ENCODE measurements around the gene MAS1L. TPM values are rescaled to one million over a fixed set of nuclear protein-coding genes. Genes with fewer than 3 reads are reported as not detected.
"Not testable (repeated sequence)": the region's sequence is repeated elsewhere in the genome, so short reads cannot be mapped to it uniquely, and the experiment has no call there.

MAS1L gene
- polyA plus RNA-seq, 2 of the 4 experiments (the other 2 are of a cell fraction): not detected

DNA sequence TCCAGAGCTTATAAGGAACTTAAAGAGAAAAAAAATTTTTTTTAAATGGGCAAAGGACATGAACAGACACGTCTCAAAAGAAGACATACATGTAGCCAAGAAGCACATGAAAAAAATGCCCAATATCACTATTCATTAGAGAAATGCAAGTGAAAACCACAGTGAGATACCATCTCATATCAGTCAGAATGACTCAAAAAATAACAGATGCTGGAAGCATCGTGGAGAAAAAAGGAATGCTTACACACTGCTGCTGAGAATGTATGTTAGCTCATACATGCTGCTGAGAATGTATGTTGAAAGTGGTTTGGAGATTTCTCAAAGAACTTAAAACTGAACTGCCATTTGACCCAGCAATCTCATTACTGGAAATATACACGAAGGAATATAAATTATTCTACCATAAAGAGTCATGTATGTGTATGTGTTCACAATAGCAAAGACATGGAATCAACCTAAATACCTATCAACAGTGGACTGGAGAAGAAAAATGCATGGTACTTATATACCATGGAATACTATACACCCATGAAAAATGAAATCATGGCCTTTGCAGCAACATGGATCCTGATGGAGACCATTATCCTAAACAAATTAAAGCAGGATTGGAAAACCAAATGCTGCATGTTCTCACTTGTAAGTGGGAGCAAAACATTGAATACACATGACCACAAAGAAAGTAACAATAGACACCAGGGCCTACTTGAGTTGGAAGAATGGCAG is 36.1 kb downstream of the MAS1L start:
- TF ChIP-seq, protein P1, sequence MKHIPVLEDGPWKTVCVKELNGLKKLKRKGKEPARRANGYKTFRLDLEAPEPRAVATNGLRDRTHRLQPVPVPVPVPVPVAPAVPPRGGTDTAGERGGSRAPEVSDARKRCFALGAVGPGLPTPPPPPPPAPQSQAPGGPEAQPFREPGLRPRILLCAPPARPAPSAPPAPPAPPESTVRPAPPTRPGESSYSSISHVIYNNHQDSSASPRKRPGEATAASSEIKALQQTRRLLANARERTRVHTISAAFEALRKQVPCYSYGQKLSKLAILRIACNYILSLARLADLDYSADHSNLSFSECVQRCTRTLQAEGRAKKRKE (CRISPR knock-in tag; IDR thresholded peaks at IDR 0.05; ENCODE audit: low read depth): no peak
- TF ChIP-seq BHLHE40 (IDR thresholded peaks at IDR 0.05; ENCODE audit: low read depth, low read length) (no peak), HOXB5 (CRISPR knock-in tag; IDR thresholded peaks at IDR 0.05) (no peak), ZNF302 (CRISPR knock-in tag; IDR thresholded peaks at IDR 0.05) (no peak)
- POLR2A ChIA-PET: no interaction called here
- 3% methylated on average over 3 of the region's 3 CpGs for WGBS (ENCODE audit: missing lambda C conversion rate)

GRCh38 chr6:29447670-29448069 is 40.1 kb downstream of the MAS1L start:
- ATAC-seq: no peak
- Histone ChIP-seq H3K4me2 (no peak overlapping the region), H3K4me3 (no peak overlapping the region), H3K9me3 (no peaks in the 10 kb centered on the region), H3K27ac (no peak overlapping the region), H3K4me1 (no peaks in the 10 kb centered on the region)
- CTCF ChIA-PET: no interaction called here
- FAIRE-seq: no peak
- WGBS (ENCODE audit: missing lambda C conversion rate): no CpG with 5 or more reads among the region's 1 CpG
- POLR2A ChIA-PET: no interaction called here
- DNase-seq (ENCODE audit: low read depth in 1 of 2, low spot score in 1 of 2): no peak
- TF ChIP-seq CBX2 (IDR thresholded peaks at IDR 0.05; ENCODE audit: borderline replicate concordance, low read depth): no peak
- no peak for TF ChIP-seq BCL3 (IDR thresholded peaks at IDR 0.05)
- TF ChIP-seq, protein P2, sequence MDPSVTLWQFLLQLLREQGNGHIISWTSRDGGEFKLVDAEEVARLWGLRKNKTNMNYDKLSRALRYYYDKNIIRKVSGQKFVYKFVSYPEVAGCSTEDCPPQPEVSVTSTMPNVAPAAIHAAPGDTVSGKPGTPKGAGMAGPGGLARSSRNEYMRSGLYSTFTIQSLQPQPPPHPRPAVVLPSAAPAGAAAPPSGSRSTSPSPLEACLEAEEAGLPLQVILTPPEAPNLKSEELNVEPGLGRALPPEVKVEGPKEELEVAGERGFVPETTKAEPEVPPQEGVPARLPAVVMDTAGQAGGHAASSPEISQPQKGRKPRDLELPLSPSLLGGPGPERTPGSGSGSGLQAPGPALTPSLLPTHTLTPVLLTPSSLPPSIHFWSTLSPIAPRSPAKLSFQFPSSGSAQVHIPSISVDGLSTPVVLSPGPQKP (IDR thresholded peaks at IDR 0.05; ENCODE audit: low read depth, low read length): no peak
- TF ChIP-seq SMC3 (IDR thresholded peaks at IDR 0.05): no peak
- no peak for TF ChIP-seq MAX (IDR thresholded peaks at IDR 0.05)
- no peak for TF ChIP-seq HOXA7 (CRISPR knock-in tag; IDR thresholded peaks at IDR 0.05)
- TF ChIP-seq HDAC2 (IDR thresholded peaks at IDR 0.05): no peak
- TF ChIP-seq, protein P3, sequence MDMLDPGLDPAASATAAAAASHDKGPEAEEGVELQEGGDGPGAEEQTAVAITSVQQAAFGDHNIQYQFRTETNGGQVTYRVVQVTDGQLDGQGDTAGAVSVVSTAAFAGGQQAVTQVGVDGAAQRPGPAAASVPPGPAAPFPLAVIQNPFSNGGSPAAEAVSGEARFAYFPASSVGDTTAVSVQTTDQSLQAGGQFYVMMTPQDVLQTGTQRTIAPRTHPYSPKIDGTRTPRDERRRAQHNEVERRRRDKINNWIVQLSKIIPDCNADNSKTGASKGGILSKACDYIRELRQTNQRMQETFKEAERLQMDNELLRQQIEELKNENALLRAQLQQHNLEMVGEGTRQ (IDR thresholded peaks at IDR 0.05): no peak
- no peak for TF ChIP-seq HOXB5 (CRISPR knock-in tag; IDR thresholded peaks at IDR 0.05)
- no peak for TF ChIP-seq MAFK (IDR thresholded peaks at IDR 0.05; ENCODE audit: partially characterized antibody)
- no peak for TF ChIP-seq EP300 (IDR thresholded peaks at IDR 0.05)

More for the DNA sequence above, 36.1 kb downstream of the MAS1L start:
- ATAC-seq: no peak
- FAIRE-seq: no peak
- no peaks in the 10 kb centered on the region for H3K4me1 ChIP-seq
- H3K4me3 ChIP-seq: no peak overlapping the region
- H3K4me2 ChIP-seq: no peak overlapping the region
- no peak for DNase-seq (ENCODE audit: low read depth in 1 of 2, low spot score in 1 of 2)
- CTCF ChIA-PET: no interaction called here
- no peaks in the 10 kb centered on the region for H3K9me3 ChIP-seq
- H3K27ac ChIP-seq: no peak overlapping the region

- POLR2A ChIA-PET; H3K4me3 ChIP-seq; H3K4me2 ChIP-seq; ATAC-seq; H3K27ac ChIP-seq; FAIRE-seq; DNase-seq (ENCODE audit: low read depth in 1 of 2, low spot score in 1 of 2); H3K4me1 ChIP-seq; H3K9me3 ChIP-seq: not testable (repeated sequence)
- 0% methylated on average over 1 of the region's 1 CpG for WGBS (ENCODE audit: missing lambda C conversion rate)
- CTCF ChIA-PET: interaction anchor here (0.6 kb wide), 1 partner anchor 30 kb away, joined by 3 read pairs; no protein-coding TSS in a partner anchor
Measured at GRCh38 chr6:29444031-29444430, 43.7 kb downstream of the MAS1L start.

DNA sequence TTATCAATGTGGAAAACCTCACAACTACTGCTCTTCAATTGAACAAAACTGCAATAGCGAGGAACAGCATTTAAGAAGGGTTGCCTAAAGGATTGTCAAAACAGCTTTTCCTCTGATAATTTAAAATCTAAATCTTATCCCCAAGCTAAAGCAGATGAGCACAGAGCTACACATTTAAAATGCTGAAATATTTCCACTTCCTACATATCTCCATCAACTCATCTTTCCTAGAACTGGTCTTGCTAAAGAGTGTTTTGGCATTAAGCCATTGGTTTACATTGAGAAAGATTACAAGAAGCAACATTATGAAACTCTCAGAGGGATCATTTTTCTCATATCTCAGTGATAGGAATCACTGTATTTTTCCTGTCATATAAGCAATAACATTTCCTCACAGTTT is 45.0 kb downstream of the MAS1L start:
- H3K27ac ChIP-seq: no peak overlapping the region
- H3K4me3 ChIP-seq: no peak overlapping the region
- ATAC-seq (no peak), DNase-seq (ENCODE audit: low read depth in 1 of 2, low spot score in 1 of 2) (no peak), FAIRE-seq (no peak)
- 0% methylated on average over 1 of the region's 1 CpG for WGBS (ENCODE audit: missing lambda C conversion rate)
- H3K9me3 ChIP-seq: no peaks in the 10 kb centered on the region
- H3K4me2 ChIP-seq: no peak overlapping the region
- H3K4me1 ChIP-seq: no peaks in the 10 kb centered on the region
- ChIA-PET CTCF (no interaction called here), POLR2A (no interaction called here)
- TF ChIP-seq, protein P4, sequence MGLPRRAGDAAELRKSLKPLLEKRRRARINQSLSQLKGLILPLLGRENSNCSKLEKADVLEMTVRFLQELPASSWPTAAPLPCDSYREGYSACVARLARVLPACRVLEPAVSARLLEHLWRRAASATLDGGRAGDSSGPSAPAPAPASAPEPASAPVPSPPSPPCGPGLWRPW (IDR thresholded peaks at IDR 0.05): no peak
- TF ChIP-seq RCOR1 (IDR thresholded peaks at IDR 0.05; ENCODE audit: low read depth, low read length) (no peak), NPAS2 (CRISPR knock-in tag; IDR thresholded peaks at IDR 0.05; ENCODE audit: borderline replicate concordance) (no peak), HEYL (CRISPR knock-in tag; IDR thresholded peaks at IDR 0.05) (no peak), CBX2 (IDR thresholded peaks at IDR 0.05; ENCODE audit: borderline replicate concordance, low read depth) (no peak), RAD21 (conservative IDR thresholded peaks at IDR 0.05 in 1 of 2, IDR thresholded peaks at IDR 0.05 in 1 of 2) (no peak)
- TF ChIP-seq, protein P1 (CRISPR knock-in tag; IDR thresholded peaks at IDR 0.05; ENCODE audit: low read depth): no peak
- TF ChIP-seq, protein P5, sequence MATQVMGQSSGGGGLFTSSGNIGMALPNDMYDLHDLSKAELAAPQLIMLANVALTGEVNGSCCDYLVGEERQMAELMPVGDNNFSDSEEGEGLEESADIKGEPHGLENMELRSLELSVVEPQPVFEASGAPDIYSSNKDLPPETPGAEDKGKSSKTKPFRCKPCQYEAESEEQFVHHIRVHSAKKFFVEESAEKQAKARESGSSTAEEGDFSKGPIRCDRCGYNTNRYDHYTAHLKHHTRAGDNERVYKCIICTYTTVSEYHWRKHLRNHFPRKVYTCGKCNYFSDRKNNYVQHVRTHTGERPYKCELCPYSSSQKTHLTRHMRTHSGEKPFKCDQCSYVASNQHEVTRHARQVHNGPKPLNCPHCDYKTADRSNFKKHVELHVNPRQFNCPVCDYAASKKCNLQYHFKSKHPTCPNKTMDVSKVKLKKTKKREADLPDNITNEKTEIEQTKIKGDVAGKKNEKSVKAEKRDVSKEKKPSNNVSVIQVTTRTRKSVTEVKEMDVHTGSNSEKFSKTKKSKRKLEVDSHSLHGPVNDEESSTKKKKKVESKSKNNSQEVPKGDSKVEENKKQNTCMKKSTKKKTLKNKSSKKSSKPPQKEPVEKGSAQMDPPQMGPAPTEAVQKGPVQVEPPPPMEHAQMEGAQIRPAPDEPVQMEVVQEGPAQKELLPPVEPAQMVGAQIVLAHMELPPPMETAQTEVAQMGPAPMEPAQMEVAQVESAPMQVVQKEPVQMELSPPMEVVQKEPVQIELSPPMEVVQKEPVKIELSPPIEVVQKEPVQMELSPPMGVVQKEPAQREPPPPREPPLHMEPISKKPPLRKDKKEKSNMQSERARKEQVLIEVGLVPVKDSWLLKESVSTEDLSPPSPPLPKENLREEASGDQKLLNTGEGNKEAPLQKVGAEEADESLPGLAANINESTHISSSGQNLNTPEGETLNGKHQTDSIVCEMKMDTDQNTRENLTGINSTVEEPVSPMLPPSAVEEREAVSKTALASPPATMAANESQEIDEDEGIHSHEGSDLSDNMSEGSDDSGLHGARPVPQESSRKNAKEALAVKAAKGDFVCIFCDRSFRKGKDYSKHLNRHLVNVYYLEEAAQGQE (IDR thresholded peaks at IDR 0.05): no peak

All from A549 (cell line).